ENCODE data around the gene C1orf94.

Gene C1orf94

DNA sequence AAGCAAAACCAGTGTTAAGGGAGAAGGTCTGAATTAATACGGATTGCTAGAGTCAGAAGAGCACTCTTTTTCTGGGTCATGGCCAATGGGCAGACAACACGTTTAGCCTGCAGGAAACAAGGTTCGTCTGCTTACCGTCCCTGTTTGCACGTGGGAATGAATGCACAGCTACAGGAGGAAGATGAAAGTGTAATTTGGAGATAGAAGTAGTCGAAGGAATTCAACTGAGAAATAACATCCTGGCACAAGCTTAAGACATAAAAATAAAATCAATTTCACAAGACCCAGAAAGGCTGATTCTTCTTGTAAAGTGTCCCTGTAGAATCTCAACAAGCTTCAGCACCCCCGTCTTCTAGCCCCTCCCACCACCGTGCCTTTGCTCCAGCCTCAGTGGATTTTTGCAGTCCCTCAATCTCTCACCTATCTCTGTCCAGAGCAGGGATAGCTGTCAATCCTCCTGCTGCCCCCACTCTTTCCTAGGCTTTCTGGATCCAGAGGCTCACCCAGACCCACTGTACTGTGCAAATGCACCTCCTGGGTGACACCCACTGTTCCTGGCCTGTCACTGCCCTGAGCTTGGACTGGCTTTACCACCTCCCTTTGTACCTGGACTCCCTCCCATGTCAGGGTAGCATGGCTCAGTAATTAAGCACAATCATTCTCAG is 60.6 kb downstream of the C1orf94 start:
- DNase-seq (ENCODE audit: extremely low read depth in 1 of 2, low read depth in 1 of 2) = no peak

DNA sequence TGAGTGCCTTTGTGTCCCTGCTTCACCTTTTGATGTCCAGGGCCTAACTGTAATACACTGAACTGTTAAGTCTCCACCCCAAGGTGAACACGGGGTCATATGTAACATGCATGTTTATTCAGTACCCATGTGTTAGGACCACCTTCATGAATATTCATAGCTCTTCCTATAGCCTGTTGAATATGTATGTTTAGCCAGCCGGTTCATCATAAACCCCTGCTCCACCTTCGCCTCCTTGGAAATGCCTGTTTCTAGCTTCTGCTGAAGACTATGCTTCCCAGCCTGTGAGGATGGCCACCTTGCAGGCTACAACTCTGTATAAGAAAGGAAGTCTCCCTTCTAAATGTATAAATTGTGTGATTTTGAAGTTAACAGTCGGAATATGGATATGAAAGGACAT is 69.3 kb downstream of the C1orf94 start:
- DNase-seq (ENCODE audit: extremely low read depth in 1 of 2, low read depth in 1 of 2) = no peak

DNA sequence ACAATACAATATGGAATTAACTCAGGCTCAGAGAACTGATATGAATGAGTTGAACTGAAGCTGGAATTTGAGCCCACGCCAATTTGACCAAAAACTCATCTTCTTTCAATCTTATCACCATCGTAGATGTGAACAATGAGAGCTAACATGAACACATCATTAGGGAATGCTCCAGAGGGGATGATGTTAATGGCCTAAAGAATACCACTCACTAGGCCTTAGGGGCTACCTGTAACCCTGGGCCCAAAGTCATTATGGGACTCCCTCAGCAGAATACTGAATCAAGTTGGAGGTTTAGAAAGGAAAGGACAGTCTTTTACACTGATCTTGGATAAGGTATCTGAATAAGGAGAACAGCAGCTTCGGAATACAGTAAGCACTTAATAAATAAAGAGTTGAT is 73.6 kb downstream of the C1orf94 start:
- DNase-seq (ENCODE audit: extremely low read depth in 1 of 2, low read depth in 1 of 2) = no peak

GRCh38 chr1:34262023-34262853 is 85.5 kb downstream of the C1orf94 start:
- no peak for DNase-seq (ENCODE audit: extremely low read depth in 1 of 2, low read depth in 1 of 2)

DNA sequence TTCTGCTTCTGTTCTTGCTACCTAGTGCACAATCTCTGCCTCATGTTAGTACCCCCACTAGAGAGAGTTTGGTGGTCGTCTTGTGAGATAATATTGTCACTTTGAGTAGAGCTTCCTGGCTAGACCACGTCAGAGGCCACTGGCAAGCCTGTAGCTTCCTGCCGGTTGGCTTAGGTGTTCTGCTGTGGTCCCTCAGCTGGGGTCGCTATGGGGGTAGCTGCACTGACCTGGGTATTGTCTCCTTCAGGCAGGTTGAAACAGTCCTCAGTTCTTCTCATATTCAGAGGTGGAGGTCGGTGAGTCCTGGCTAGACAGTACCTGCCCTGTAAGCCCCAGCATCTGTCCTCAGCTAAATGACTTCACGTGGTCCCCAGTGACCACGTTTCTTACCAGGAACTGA is 86.2 kb downstream of the C1orf94 start:
- no peak for DNase-seq (ENCODE audit: extremely low read depth in 1 of 2, low read depth in 1 of 2)

DNA sequence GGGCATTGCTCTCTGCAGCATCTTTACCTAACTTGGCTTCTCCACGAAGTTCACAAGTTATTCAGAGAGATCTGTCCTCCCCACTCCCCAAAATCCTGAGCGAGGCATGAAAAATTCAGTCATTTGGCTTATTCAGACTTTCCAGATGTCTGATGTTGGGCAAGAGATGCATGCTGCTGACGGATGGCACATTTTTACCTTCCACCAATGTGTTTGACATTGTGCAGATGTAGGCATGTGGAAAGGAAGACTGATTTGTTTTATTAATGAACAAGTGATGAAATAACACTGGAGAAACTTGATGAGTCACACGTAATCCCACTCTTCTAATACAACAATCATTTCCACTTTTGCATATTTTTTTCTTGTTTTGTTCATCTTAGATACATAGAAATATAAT is 86.7 kb downstream of the C1orf94 start:
- DNase-seq (ENCODE audit: extremely low read depth in 1 of 2, low read depth in 1 of 2) = no peak

DNA sequence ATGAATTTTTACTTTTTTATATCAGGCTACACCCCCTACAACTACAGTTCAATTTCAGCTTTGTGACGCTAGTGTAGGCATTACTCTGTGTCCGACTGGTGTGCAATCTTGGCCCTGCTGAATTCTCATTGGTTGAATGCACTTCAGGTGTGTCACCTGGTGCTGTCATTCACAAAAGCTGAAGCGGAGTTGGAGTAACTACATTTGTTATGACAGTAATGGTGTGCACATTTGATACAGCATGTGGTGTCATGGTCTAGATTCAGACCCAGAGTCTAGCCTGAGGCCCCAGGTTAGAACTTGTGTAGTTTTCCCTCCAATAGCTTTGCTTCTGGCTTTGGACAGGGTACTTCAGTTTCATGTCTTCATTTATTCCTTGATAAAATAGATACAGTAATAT is 88.7 kb downstream of the C1orf94 start:
- DNase-seq (ENCODE audit: extremely low read depth in 1 of 2, low read depth in 1 of 2) = no peak

DNA sequence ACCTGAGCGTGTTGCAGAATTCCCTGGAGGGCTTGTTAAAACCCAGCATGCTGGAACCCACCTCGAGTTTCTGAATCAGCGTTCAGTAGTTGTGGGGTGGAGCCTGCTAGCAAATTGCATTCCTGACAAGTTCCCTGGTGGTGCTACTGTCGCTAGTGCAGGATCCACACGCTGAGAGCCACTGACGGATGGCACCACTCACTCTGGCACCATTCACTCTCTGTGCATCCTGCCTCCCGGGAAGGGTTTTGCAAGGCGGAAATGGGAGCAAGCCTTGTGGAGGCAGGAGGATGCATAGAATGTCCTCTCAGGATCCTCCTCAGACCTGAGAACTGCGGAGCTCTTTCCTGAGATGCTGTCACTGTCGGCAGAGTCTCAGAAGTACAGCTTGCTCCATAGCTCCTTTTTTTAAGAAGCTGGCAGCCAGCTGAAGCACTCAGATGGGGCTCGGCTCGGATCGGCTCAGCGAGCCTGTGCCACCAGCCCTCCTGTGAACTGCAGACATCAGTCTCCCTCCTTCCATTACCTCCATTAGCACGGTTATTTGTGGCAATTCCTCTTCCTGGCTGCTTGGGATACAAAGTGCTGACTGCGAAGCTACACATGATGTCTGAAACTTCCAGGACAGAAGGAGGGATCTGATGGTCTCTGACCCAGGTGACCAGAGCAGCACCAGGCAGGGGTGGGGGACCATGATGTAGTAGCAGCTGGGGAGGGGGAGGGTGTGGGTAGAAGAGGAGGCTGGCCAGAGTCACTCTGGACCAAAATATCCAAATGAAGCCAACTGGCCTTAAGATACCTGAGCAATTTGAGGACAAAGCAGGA is 89.6 kb downstream of the C1orf94 start:
- no peak for DNase-seq (ENCODE audit: extremely low read depth in 1 of 2, low read depth in 1 of 2)

- DNase-seq (ENCODE audit: extremely low read depth in 1 of 2, low read depth in 1 of 2) = no peak
Measured at GRCh38 chr1:34267326-34267725, 90.6 kb downstream of the C1orf94 start.

DNA sequence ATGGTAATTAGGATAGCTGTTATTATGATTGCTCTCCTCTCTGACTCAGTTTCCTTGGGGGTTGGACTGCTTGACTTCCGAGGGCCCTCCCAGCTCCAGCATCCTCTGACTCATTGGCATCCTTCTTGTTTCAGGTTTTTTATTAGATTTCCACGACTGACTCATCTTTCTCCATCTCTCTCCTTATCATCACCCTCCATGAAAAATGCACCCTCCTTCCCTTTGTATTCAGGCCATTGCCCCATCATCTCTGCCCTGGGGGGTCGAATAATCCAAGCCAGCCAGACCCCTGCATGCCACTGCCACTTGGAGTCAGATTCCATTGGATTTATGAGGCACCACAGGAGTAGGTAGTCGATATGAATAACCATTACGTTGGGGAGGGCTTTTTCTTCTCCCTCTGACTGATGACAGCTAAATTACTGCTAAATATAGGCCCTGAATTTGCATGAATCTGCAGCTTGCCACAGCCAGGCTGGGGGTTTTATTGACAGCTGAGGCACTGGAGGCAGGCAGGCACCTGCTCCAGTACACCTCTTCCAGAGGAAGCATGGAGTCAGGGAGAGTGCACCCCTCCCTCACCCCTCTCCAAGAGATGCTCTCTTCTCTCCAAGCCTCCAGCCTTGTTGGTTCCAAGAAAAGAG is 91.7 kb downstream of the C1orf94 start:
- no peak for DNase-seq (ENCODE audit: extremely low read depth in 1 of 2, low read depth in 1 of 2)
